Activated naive CD4-positive, alpha-beta T cell treated with anti-CD3 and anti-CD28 coated beads, Interleukin-2, amount 50 U/mL, for 72 hours (primary cell): ENCODE data around the gene MXD4. TPM values are rescaled to one million over a fixed set of nuclear protein-coding genes. Genes with fewer than 3 reads are reported as not detected.

ENCODE experiments used
- ATAC-seq, 2 donors: fragments of 150-1000 bp; cut with Tn5 transposase; 2 replicates each; pipeline ENCODE4 v1.10.0; 2021; ENCODE audit warnings: mild to moderate bottlenecking in 2 of 2, moderate library complexity in 2 of 2
- DNase-seq, 2 donors: peaks; one replicate each; pipeline ENCODE4 v3.0.0; 2021 to 2022; ENCODE audit warnings: low spot score in 2 of 2
- H3K27ac Mint-ChIP-seq, 2 donors: one replicate each; pipeline ENCODE4 v1.8.0; 2022; ENCODE audit warnings: mild to moderate bottlenecking in 2 of 2, mixed read lengths in 2 of 2
- H3K36me3 Mint-ChIP-seq, 2 donors: one replicate each; pipeline ENCODE4 v1.8.0; 2022; ENCODE audit warnings: mixed read lengths in 2 of 2
- H3K9me3 Mint-ChIP-seq, 2 donors: one replicate each; pipeline ENCODE4 v1.8.0; 2022; ENCODE audit warnings: mixed read lengths in 2 of 2
- total RNA-seq, 2 donors: library from RNA; stranded (reverse); gene quantifications; one replicate each; pipeline ENCODE4 v1.2.3, GENCODE V29; 2022

MXD4 gene
- 10 to 100 TPM in 1 of 2 donors, 1 to 10 TPM in 1; 5.1 to 10.6 TPM for total RNA-seq

- no peak for DNase-seq
- H3K27ac Mint-ChIP-seq, result peak within 1 kb of the TSS; percentile 68 to 92
- no peaks in the 10 kb centered on the region for H3K9me3 Mint-ChIP-seq
- H3K36me3 Mint-ChIP-seq, result no peaks in the 10 kb centered on the region
- peak in 1 of 2 donors; percentile 0 for ATAC-seq
Measured at GRCh38 chr4:2261853-2262144, at the start of gene MXD4. Gene MXD4, minus strand, starts transcription at chr4:2262109. Its CDS starts 129 bp downstream, at chr4:2261980.

GRCh38 chr4:2306773-2307410, 45.0 kb upstream of the MXD4 start:
- Mint-ChIP-seq H3K9me3 (peaks cover 6 to 7% of the 10 kb centered on the region in 2 donors), H3K27ac (no peak overlapping the region), H3K36me3 (no peaks in the 10 kb centered on the region)
- DNase-seq (no peak), ATAC-seq (no peak)

GRCh38 chr4:2305766-2306501, 44.0 kb upstream of the MXD4 start:
- Mint-ChIP-seq H3K9me3 (peaks cover 6 to 7% of the 10 kb centered on the region in 2 donors), H3K27ac (no peak overlapping the region)

GRCh38 chr4:2304877-2305561, 43.1 kb upstream of the MXD4 start:
- Mint-ChIP-seq H3K9me3 (peaks cover under 1 to 7% of the 10 kb centered on the region in 2 donors), H3K27ac (peak overlapping the region in 1 of 2 donors; percentile 46), H3K36me3 (no peaks in the 10 kb centered on the region)
- DNase-seq (no peak), ATAC-seq (no peak)

More at GRCh38 chr4:2305766-2306501, 44.0 kb upstream of the MXD4 start:
- ATAC-seq (no peak), DNase-seq (no peak)
- no peaks in the 10 kb centered on the region for H3K36me3 Mint-ChIP-seq

- H3K36me3 Mint-ChIP-seq, result no peaks in the 10 kb centered on the region
- H3K9me3 Mint-ChIP-seq, result peaks cover 0 to 4% of the 10 kb centered on the region in 2 donors
- ATAC-seq (no peak), DNase-seq (no peak)
- H3K27ac Mint-ChIP-seq, result no peak overlapping the region
Measured at GRCh38 chr4:2304321-2304876, 42.5 kb upstream of the MXD4 start.

- ATAC-seq, result no peak
- no peaks in the 10 kb centered on the region for H3K36me3 Mint-ChIP-seq
Measured at GRCh38 chr4:2303686-2304320, 41.9 kb upstream of the MXD4 start.

GRCh38 chr4:2303121-2303685, 41.3 kb upstream of the MXD4 start:
- DNase-seq (no peak), ATAC-seq (no peak)
- Mint-ChIP-seq H3K9me3 (no peaks in the 10 kb centered on the region), H3K36me3 (no peaks in the 10 kb centered on the region), H3K27ac (no peak overlapping the region)

More at GRCh38 chr4:2303686-2304320, 41.9 kb upstream of the MXD4 start:
- no peak for DNase-seq
- Mint-ChIP-seq H3K9me3 (no peaks in the 10 kb centered on the region), H3K27ac (no peak overlapping the region)

GRCh38 chr4:2302387-2303119, 40.6 kb upstream of the MXD4 start:
- Mint-ChIP-seq H3K27ac (no peak overlapping the region), H3K36me3 (no peaks in the 10 kb centered on the region), H3K9me3 (no peaks in the 10 kb centered on the region)
- ATAC-seq (no peak), DNase-seq (no peak)

GRCh38 chr4:2301806-2302205, 39.9 kb upstream of the MXD4 start:
- ATAC-seq, result no peak
- Mint-ChIP-seq H3K27ac (no peak overlapping the region), H3K36me3 (no peaks in the 10 kb centered on the region), H3K9me3 (no peaks in the 10 kb centered on the region)
- no peak for DNase-seq

GRCh38 chr4:2301225-2301642, 39.3 kb upstream of the MXD4 start:
- ATAC-seq (no peak), DNase-seq (no peak)
- no peak overlapping the region for H3K27ac Mint-ChIP-seq
- no peaks in the 10 kb centered on the region for H3K9me3 Mint-ChIP-seq
- H3K36me3 Mint-ChIP-seq, result no peaks in the 10 kb centered on the region

- no peaks in the 10 kb centered on the region for H3K9me3 Mint-ChIP-seq
- ATAC-seq, result no peak
- no peak overlapping the region for H3K27ac Mint-ChIP-seq
- DNase-seq, result no peak
- H3K36me3 Mint-ChIP-seq, result no peaks in the 10 kb centered on the region
Measured at GRCh38 chr4:2300431-2301224, 38.7 kb upstream of the MXD4 start.

- no peak overlapping the region for H3K27ac Mint-ChIP-seq
- ATAC-seq, result no peak
Measured at GRCh38 chr4:2299794-2300193, 37.9 kb upstream of the MXD4 start.

GRCh38 chr4:2298532-2298991, 36.7 kb upstream of the MXD4 start:
- H3K36me3 Mint-ChIP-seq, result no peaks in the 10 kb centered on the region

More at GRCh38 chr4:2299794-2300193, 37.9 kb upstream of the MXD4 start:
- H3K36me3 Mint-ChIP-seq, result no peaks in the 10 kb centered on the region
- H3K9me3 Mint-ChIP-seq, result no peaks in the 10 kb centered on the region
- no peak for DNase-seq

GRCh38 chr4:2297606-2298531, 36.0 kb upstream of the MXD4 start:
- H3K36me3 Mint-ChIP-seq, result no peaks in the 10 kb centered on the region
- ATAC-seq (peak; percentile 30 to 49), DNase-seq (no peak)
- H3K27ac Mint-ChIP-seq, result peak overlapping the region; percentile 28 to 62
- no peaks in the 10 kb centered on the region for H3K9me3 Mint-ChIP-seq

More at GRCh38 chr4:2298532-2298991, 36.7 kb upstream of the MXD4 start:
- ATAC-seq, result peak in 1 of 2 donors; percentile 13
- no peak for DNase-seq
- Mint-ChIP-seq H3K9me3 (no peaks in the 10 kb centered on the region), H3K27ac (peak overlapping the region; percentile 16 to 24)
